GM12873 (cell line): ENCODE results near the gene ARHGEF4.

Experiments used
- CTCF ChIP-seq: IDR thresholded peaks from 2 replicates; pipeline ENCODE4 v1.5.1; 2012; ENCODE audit warnings: low read depth, mild to moderate bottlenecking, moderate library complexity, low read length, control low read depth; ENCODE audit not compliant: insufficient read depth; ENCODE audit errors: missing control alignments

Gene ARHGEF4

GRCh38 chr2:130916438-130916705 lies 79.7 kb downstream of the ARHGEF4 start:
- no peak for TF ChIP-seq CTCF

DNA sequence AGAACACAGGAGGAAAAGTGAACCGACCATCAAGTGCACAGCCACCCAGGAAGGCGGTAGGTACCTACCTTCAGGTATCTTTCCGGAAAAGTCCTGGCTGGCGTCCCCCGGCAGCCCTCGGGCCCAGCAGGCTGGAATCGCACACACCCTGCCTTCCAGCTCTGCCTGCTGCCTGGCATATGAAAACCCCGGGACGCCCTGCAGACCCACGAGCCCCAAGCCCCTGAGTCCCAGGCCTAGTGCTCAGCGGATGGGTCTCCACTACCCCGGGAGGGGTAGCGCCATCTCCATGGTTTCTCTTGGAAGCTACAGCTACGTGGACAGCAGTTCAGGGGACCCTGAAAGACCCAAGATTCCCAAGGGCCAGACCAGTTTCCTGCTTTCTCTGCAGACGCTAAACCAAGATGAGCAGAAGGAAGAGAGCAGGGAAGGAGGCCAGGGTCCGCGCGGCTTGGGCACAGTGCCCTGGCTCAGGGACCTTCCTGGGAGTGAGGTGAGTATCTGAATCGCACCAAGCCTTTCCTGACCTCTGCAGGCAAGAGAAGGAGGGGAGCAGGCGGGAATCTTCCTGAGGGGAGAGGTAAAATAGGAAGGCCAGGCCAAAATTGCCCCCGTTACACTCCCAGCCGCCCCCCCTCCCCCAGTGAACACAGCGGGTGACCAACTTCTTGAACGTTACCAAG lies 80.4 kb downstream of the ARHGEF4 start:
- TF ChIP-seq CTCF, result no peak

DNA sequence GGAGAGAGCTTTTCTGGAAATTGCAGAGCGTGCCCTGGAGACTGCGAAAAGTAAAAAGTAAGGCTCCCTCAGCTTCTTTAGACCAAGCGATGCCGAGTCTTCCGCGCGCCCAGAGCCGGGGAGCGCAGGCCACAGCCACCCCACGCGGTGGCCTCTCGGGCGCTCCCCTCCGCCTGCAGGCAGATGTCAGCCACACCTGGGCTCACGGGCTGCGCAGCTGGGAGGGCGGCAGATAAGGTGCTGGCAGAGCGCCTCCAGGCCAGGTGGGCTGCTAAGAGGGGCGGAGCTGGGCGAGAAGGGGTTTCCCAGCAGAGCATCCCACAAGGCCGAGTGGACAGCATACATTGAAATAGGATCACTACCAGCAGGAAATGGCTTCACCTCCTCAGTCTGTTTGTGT lies 81.7 kb downstream of the ARHGEF4 start:
- no peak for TF ChIP-seq CTCF

DNA sequence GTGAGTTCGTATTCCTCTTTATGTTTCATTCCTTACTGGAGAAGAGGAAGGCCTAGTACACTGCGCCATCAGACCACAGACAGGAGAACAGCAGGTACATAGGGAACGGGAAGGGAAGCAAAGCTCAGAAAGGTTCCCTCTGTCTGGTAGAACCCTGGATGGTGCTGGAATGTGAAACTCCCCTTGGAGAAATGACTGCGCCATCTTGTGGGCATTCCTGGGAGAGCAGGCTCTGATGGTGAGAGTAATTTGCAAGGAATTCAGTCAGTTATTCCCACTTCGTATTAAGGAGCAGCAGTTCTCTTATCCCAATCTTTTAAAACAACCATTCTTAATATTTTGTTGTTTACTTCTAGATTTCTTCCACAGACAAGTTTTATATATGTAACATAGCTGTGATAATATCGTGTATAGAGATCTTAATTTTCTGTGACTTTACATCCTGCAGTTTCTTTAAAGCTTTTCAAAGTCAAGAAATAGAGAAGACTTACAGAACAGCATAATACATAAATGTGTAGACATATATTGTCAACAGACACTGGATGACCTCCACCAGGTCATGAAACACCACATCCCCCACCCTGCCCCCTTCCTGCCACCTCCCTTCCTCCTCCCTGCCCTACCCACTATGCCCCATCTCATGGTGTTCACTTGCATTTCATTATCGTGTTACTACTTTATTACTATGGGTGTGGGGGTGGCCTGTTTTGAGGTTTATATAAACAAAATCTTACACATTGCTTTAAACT lies 83.9 kb downstream of the ARHGEF4 start:
- TF ChIP-seq CTCF, result peak; percentile 88

DNA sequence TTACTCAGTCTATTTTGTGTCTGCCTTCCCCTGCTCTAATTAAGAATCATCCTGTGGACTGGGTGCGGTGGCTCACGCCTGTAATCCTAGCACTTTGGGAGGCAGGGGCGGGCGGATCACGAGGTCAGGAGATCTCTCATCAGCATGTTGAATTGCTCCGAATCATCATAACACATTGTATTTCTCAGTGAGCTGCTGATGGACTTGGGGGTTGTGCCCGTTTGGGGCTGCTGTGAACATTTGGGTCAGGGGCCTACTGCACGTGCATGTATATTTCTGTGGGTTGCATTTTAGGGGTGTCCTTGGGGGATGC lies 84.4 kb downstream of the ARHGEF4 start:
- TF ChIP-seq CTCF, result no peak

DNA sequence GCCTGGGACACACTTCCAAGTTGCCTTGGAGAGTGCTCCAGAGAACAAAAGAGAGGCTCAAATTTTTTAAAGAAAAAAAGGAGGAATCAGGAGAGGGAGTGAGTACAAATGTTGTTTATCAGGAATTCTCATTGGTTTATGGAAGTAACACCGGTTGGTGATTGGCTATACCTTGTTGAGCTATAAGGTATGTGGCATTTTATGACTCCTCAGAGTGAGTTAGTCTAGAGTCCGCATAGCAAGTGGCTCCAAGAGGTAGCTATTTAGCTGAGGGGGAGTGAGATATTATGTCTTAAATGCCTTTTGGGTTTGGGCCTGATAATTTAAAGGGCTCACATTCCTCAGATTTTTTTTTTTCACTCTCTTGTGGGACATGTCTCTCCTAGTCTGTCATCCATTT lies 85.7 kb downstream of the ARHGEF4 start:
- no peak for TF ChIP-seq CTCF

DNA sequence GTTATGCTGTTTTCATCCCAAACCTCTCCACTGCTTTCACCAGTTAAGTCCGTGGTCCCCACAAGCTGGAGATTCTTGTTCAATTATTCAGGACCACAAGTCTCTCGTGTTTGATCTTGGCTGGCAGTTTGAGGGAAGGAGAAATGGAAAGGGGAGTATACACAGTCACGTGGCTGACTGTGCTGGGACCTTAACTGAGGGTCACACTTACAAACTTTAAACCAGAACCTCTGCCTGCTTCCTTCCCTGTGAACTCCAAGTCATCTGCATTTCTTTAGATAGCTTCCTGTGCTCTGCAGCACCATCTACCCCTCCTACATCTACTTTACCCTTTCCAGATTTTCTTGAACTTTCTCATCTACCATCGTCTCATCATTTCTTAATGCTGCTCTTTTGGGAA lies 91.7 kb downstream of the ARHGEF4 start:
- TF ChIP-seq CTCF, result no peak
